GM13977 (cell line): ENCODE measurements around the gene ERMN.

Experiments used
- DNase-seq: peaks from one replicate; pipeline ENCODE4 v3.0.0; 2012; ENCODE audit warnings: low spot score
- CTCF ChIP-seq: IDR thresholded peaks from 2 replicates; pipeline ENCODE4 v1.5.1; 2012; ENCODE audit warnings: mild to moderate bottlenecking, control low read depth; ENCODE audit not compliant: insufficient read depth; ENCODE audit errors: extremely low read depth, missing control alignments
- in situ Hi-C: fragments of 300-500 bp; cut with MboI; formaldehyde crosslinking; loops from one replicate; pipeline ENCODE4 v1.12.0; 2022; ENCODE audit warnings: low sequenced_read_pairs, low pct_unique_long_range_greater_than_20kb, mixed read lengths, inconsistent platforms; ENCODE audit not compliant: unreplicated experiment

Gene ERMN

GRCh38 chr2:157312866-157313486 is 12.6 kb downstream of the ERMN start:
- in situ Hi-C loops: loop anchor here (25.0 kb wide), 1 partner anchor 449 kb away; no protein-coding TSS in a partner anchor
- no peak for TF ChIP-seq CTCF
- DNase-seq: no peak

- in situ Hi-C loops: loop anchor here (25.0 kb wide), 1 partner anchor 451 kb away; no protein-coding TSS in a partner anchor
- no peak for DNase-seq
- TF ChIP-seq CTCF: no peak
Measured at GRCh38 chr2:157311706-157312105, 13.9 kb downstream of the ERMN start.

GRCh38 chr2:157309878-157310277 is 15.7 kb downstream of the ERMN start:
- DNase-seq: no peak
- no peak for TF ChIP-seq CTCF
- in situ Hi-C loops: loop anchor here (10.0 to 25.0 kb wide), 3 partner anchors 285 to 695 kb away; no protein-coding TSS in a partner anchor

- no peak for TF ChIP-seq CTCF
- no peak for DNase-seq
- in situ Hi-C loops: loop anchor here (10.0 to 25.0 kb wide), 3 partner anchors 288 to 698 kb away; no protein-coding TSS in a partner anchor
Measured at GRCh38 chr2:157307021-157307420, 18.6 kb downstream of the ERMN start.

GRCh38 chr2:157305723-157306110 is 19.9 kb downstream of the ERMN start:
- in situ Hi-C loops: loop anchor here (10.0 to 25.0 kb wide), 3 partner anchors 289 to 699 kb away; no protein-coding TSS in a partner anchor
- DNase-seq: no peak
- no peak for TF ChIP-seq CTCF

- in situ Hi-C loops: loop anchor here (10.0 to 25.0 kb wide), 3 partner anchors 290 to 700 kb away; no protein-coding TSS in a partner anchor
- no peak for DNase-seq
- TF ChIP-seq CTCF: no peak
Measured at GRCh38 chr2:157304811-157305722, 20.6 kb downstream of the ERMN start.
